Vagina (tissue), 2 donors: ENCODE measurements around the gene PFKL. TPM values are rescaled to one million over a fixed set of nuclear protein-coding genes. Genes with fewer than 3 reads are reported as not detected.
A peak's percentile ranks its signal among the peaks of the same experiment; 100 is the strongest.

ENCODE experiments used
- DNase-seq, 2 donors: peaks; one replicate each; pipeline ENCODE4 v3.0.0-alpha.2; 2017; ENCODE audit errors: extremely low spot score in 2 of 2
- H3K27ac ChIP-seq: fragments of 200-600 bp; sonication (generic); one replicate; pipeline ENCODE4 v1.5.1; 2019
- H3K27me3 ChIP-seq: fragments of 200-600 bp; sonication (generic); one replicate; pipeline ENCODE4 v1.5.1; 2019
- H3K36me3 ChIP-seq, 2 donors: fragments of 200-600 bp; sonication (generic); one replicate each; pipeline ENCODE4 v1.5.1; 2017 to 2019
- H3K4me1 ChIP-seq: fragments of 200-600 bp; sonication (generic); one replicate; pipeline ENCODE4 v1.5.1; 2019
- H3K4me3 ChIP-seq, 2 donors: fragments of 200-600 bp; sonication (generic); 1 replicate in 1 of 2; 2 replicates in 1 of 2; pipeline ENCODE4 v1.5.1; 2016 to 2019
- H3K9me3 ChIP-seq: fragments of 200-600 bp; sonication (generic); one replicate; pipeline ENCODE4 v1.5.1; 2019
- POLR2A ChIP-seq, 2 donors: fragments of 450-650 bp; IDR thresholded peaks; one replicate each; pipeline ENCODE4 v1.6.1; 2017; ENCODE audit warnings: antibody characterized with exemption in 2 of 2, mild to moderate bottlenecking in 2 of 2, moderate library complexity in 2 of 2
- POLR2AphosphoS5 ChIP-seq, 2 donors: sonication (generic); formaldehyde crosslinking; IDR thresholded peaks; one replicate each; pipeline ENCODE4 v1.9.0; 2017; ENCODE audit warnings: antibody characterized with exemption in 2 of 2, mild to moderate bottlenecking in 2 of 2, low read depth in 1 of 2; ENCODE audit not compliant: insufficient read depth in 1 of 2
- intact Hi-C: fragments of 100-400 bp; cut with DNase I; formaldehyde crosslinking; loops from one replicate; pipeline ENCODE4 v1.15.1; 2023
- total RNA-seq: library from RNA; depleted of rRNA; stranded (reverse); fragments of >200 nt; gene quantifications from one replicate; pipeline ENCODE4 v1.2.3, GENCODE V29; 2016
- TF ChIP-seq, protein P1 (sequence below), 3 experiments: fragments of 450-650 bp in 2 of 3; fragments of 200-600 bp in 1 of 3; sonication (generic) in 1 of 3; IDR thresholded peaks; one replicate each; pipeline ENCODE4 v1.5.1; 2017 to 2019; ENCODE audit warnings: antibody characterized with exemption in 3 of 3, mild to moderate bottlenecking in 2 of 3, moderate library complexity in 2 of 3

PFKL gene
- total RNA-seq, 1 donor from 2014 or later, result 79.1 TPM

DNA sequence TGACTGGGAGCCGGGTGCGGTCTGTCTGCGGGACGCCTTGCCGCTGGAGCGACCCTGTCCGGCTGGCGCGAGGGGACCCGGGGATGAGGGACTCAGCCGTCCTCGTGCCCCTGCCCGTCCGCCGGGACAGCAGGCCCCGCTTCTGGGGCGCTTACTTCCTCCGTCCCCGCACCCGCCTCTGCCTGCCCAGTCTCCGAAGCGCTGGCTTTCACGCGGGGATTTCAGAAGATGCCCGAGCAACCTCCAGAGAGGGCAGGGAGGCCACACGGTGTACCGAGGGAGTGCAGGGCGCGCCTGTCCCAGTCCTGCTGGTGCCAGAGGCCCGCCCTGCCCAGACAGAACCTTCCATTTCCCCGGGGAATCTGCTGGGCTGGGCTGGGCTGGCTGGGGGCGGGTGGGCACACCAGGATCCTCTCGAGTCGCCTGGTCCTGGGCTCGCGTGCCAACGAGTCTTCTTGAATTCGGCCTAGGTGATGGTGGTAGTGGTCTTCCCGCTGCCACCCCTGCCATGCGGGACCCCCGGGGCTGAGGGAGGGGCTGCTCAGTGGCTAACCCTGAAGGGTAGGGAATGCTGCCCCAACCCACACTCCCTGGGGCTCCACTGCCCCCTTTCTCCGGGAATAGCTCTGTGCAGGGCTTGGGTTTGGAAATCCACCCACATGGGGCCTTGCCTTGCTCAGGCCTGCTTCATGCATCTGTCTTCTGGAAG, 51.1 kb downstream of the PFKL start:
- Histone ChIP-seq H3K4me3 (no peak overlapping the region), H3K27me3 (no peaks in the 10 kb centered on the region), H3K9me3 (no peaks in the 10 kb centered on the region), H3K4me1 (peaks cover 6% of the 10 kb centered on the region), H3K27ac (no peak overlapping the region), H3K36me3 (no peaks in the 10 kb centered on the region)
- DNase-seq, result no peak
- TF ChIP-seq POLR2A (IDR thresholded peaks at IDR 0.05), result no peak
- TF ChIP-seq POLR2AphosphoS5 (IDR thresholded peaks at IDR 0.05; ENCODE audit: insufficient read depth in 1 of 2, low read depth in 1 of 2), result no peak
- TF ChIP-seq, protein P1, sequence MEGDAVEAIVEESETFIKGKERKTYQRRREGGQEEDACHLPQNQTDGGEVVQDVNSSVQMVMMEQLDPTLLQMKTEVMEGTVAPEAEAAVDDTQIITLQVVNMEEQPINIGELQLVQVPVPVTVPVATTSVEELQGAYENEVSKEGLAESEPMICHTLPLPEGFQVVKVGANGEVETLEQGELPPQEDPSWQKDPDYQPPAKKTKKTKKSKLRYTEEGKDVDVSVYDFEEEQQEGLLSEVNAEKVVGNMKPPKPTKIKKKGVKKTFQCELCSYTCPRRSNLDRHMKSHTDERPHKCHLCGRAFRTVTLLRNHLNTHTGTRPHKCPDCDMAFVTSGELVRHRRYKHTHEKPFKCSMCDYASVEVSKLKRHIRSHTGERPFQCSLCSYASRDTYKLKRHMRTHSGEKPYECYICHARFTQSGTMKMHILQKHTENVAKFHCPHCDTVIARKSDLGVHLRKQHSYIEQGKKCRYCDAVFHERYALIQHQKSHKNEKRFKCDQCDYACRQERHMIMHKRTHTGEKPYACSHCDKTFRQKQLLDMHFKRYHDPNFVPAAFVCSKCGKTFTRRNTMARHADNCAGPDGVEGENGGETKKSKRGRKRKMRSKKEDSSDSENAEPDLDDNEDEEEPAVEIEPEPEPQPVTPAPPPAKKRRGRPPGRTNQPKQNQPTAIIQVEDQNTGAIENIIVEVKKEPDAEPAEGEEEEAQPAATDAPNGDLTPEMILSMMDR (IDR thresholded peaks at IDR 0.05), result no peak
- intact Hi-C loops, result no loop called here

DNA sequence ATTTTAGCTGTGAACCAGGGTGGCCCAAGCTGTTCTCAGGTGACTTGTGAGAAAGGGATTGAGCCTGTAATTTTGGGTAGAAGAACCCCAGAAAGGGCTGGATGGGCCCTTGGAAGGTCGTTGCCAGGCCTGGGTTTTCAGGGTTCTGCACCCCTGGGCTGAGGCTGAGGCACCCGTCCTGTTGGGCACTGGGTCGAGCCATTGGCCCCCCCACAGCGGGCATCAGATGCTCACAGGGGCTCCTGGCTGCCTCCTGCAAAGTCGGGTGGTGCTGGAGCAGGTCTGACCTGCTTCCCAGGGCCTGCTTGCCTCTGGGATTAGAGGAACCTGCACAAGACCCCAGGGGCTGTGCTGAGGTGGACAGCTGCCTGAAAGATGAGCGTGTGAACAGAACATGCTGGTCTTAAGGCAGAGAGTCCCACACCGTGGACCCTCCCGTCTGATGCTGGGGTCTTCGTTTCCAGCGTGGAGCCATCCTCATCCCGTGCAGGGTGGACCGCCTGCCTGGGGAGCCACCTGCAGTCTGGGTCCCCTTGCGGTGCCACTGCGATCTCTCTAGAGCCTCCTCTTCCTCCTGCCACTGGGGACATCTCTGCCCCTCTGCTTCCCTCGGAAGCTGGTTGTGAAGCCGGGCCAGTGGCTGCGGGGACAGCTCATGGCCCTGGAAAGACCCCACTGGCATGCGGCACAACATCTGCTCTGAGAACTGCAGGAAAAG, 51.8 kb downstream of the PFKL start:
- H3K4me1 ChIP-seq, result peaks cover 6% of the 10 kb centered on the region
- H3K27me3 ChIP-seq, result no peaks in the 10 kb centered on the region
- intact Hi-C loops, result no loop called here
- H3K9me3 ChIP-seq, result no peaks in the 10 kb centered on the region
- DNase-seq, result no peak
- TF ChIP-seq POLR2A (IDR thresholded peaks at IDR 0.05) (no peak), POLR2AphosphoS5 (IDR thresholded peaks at IDR 0.05; ENCODE audit: insufficient read depth in 1 of 2, low read depth in 1 of 2) (no peak)
- TF ChIP-seq, protein P1 (IDR thresholded peaks at IDR 0.05), result no peak
- no peak overlapping the region for H3K27ac ChIP-seq
- H3K36me3 ChIP-seq, result no peaks in the 10 kb centered on the region
- H3K4me3 ChIP-seq, result no peak overlapping the region

DNA sequence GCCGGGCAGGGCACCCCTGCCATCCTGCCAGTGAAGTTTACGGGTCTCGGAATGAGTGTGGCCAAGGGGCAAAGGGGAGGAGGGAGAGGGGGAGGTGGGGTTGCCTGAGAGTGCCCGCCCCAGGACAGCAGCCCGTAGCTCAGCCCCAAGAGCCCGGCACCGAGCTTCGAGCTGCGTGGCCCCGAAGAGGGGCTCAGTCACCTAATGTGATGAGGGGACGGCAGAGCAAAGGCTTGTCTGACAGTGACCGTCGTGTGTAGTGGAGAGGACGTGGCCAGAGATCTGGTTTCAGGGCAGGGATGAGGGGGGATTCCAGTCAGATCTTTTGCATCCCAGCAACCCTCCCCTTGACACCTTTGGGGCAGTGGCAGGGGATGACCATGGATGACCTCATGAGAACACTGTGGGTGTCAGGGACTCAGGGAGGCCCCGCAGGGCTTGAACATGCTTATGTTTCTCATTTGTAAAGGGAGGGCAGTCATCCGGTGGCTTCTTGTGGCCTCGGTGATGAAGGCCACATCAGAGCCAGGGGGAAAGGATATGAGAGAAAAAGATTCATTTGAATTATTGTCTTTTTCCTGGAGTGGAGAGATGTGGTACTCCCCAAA, 52.5 kb downstream of the PFKL start:
- H3K4me1 ChIP-seq, result peaks cover 6% of the 10 kb centered on the region
- H3K27me3 ChIP-seq, result no peaks in the 10 kb centered on the region
- no peak for DNase-seq
- no peak overlapping the region for H3K4me3 ChIP-seq
- no peaks in the 10 kb centered on the region for H3K9me3 ChIP-seq
- no peak for TF ChIP-seq POLR2AphosphoS5 (IDR thresholded peaks at IDR 0.05; ENCODE audit: insufficient read depth in 1 of 2, low read depth in 1 of 2)
- no peak for TF ChIP-seq POLR2A (IDR thresholded peaks at IDR 0.05)
- TF ChIP-seq, protein P1 (IDR thresholded peaks at IDR 0.05), result no peak
- no peak overlapping the region for H3K27ac ChIP-seq
- intact Hi-C loops, result no loop called here
- no peaks in the 10 kb centered on the region for H3K36me3 ChIP-seq

DNA sequence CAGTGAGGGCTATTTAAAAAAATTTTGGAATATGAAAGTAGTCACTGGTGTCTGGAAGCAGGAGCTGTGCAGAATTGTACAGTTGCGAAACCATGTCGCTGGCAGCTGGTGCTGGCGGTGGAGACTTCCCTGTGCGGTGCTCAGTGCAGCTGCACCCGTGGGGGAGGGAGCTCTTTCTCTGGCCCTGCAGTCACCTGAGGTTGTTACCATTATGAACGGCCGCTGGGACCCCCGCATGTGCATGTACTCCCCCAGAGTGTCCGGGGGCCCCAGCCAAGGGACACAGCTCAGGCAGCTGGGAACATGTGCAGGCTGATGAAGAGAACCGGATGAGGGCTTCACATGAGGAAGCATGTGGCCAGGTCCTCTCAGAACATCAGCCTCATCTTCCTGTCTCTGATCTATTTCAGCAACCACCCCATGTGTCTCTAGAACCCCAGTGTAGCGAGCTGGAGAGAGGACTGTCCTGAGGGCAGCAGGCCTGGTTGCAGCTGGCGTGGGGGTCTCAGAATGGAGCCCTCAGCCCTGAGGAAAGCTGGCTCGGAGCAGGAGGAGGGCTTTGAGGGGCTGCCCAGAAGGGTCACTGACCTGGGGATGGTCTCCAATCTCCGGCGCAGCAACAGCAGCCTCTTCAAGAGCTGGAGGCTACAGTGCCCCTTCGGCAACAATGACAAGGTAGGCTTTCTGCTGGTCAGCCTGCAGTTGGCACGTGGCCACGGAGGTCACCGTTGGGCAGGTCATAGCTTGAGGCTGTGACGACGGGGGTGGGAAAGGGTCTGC, 53.5 kb downstream of the PFKL start, which contains the start of gene TRPM2:
Gene TRPM2, plus strand, starts transcription at position 431 of the 780 bp plus-strand sequence. Its CDS starts 80 bp downstream, at position 511.
- Histone ChIP-seq H3K27me3 (no peaks in the 10 kb centered on the region), H3K27ac (no peak within 1 kb of the TSS), H3K9me3 (no peaks in the 10 kb centered on the region), H3K4me3 (no peak within 1 kb of the TSS), H3K4me1 (peaks cover 6% of the 10 kb centered on the region), H3K36me3 (no peaks in the 10 kb centered on the region)
- intact Hi-C loops, result no loop called here
- peak in 1 of 2 donors; percentile 29 for TF ChIP-seq POLR2AphosphoS5 (IDR thresholded peaks at IDR 0.05; ENCODE audit: insufficient read depth in 1 of 2, low read depth in 1 of 2)
- no peak for TF ChIP-seq POLR2A (IDR thresholded peaks at IDR 0.05)
- no peak for DNase-seq

DNA sequence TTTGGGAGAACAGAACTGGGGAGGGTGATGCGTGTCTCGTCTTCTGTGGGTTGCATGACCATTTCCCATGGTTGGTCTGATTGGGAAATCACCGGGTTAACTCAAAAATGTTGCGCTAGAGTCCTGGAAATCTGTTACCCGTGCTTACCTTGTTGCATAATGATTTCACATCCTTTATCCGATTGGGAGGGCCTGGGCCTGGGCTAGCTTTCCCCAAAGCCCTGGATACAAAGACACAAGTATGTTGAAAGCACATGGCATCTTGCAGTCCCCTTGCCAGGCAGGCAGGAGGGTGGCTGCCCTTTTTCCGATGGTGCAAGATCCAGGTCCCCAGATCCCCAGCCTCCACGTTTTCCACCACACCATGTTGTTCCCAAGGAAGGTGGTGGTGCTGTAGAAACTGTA, 54.1 kb downstream of the PFKL start:
- H3K36me3 ChIP-seq, result no peaks in the 10 kb centered on the region
- H3K4me1 ChIP-seq, result peaks cover 6% of the 10 kb centered on the region
- H3K27me3 ChIP-seq, result no peaks in the 10 kb centered on the region
- TF ChIP-seq, protein P1 (IDR thresholded peaks at IDR 0.05), result no peak
- TF ChIP-seq POLR2A (IDR thresholded peaks at IDR 0.05) (no peak), POLR2AphosphoS5 (IDR thresholded peaks at IDR 0.05; ENCODE audit: insufficient read depth in 1 of 2, low read depth in 1 of 2) (no peak)
- no peak overlapping the region for H3K4me3 ChIP-seq
- no peak overlapping the region for H3K27ac ChIP-seq
- intact Hi-C loops, result no loop called here
- DNase-seq, result no peak
- no peaks in the 10 kb centered on the region for H3K9me3 ChIP-seq
